Tibial artery (tissue), 4 donors: ENCODE measurements around the gene PIMREG.

ENCODE experiments used
- DNase-seq, 2 donors: peaks; one replicate each; pipeline ENCODE4 v3.0.0-alpha.2; 2019
- H3K27ac ChIP-seq, 2 donors: fragments of 200-600 bp; sonication (generic) in 1 of 2; 1 replicate in 1 of 2; 2 replicates in 1 of 2; pipeline ENCODE4 v1.5.1; 2018 to 2019; ENCODE audit warnings: mild to moderate bottlenecking in 1 of 2
- H3K27me3 ChIP-seq, 2 donors: fragments of 200-600 bp; sonication (generic) in 1 of 2; one replicate each; pipeline versions ENCODE4 v1.5.1 to v1.6.0; 2016 to 2019
- H3K36me3 ChIP-seq, 3 donors: fragments of 200-600 bp; sonication (generic) in 2 of 3; one replicate each; pipeline ENCODE4 v1.5.1; 2016 to 2019; ENCODE audit warnings: mild to moderate bottlenecking in 2 of 3
- H3K4me1 ChIP-seq, 4 donors: fragments of 200-600 bp; sonication (generic) in 2 of 4; 1 replicate in 3 of 4; 2 replicates in 1 of 4; pipeline ENCODE4 v1.5.1; 2016 to 2019
- H3K4me3 ChIP-seq, 2 donors: fragments of 200-600 bp; sonication (generic) in 1 of 2; 1 replicate in 1 of 2; 2 replicates in 1 of 2; pipeline ENCODE4 v1.5.1; 2018 to 2019; ENCODE audit warnings: mild to moderate bottlenecking in 2 of 2
- H3K9me3 ChIP-seq, 3 donors: fragments of 200-600 bp; sonication (generic) in 1 of 3; one replicate each; pipeline ENCODE4 v1.5.1; 2016 to 2019
- intact Hi-C: fragments of 100-400 bp; cut with DNase I; formaldehyde crosslinking; loops from one replicate; pipeline ENCODE4 v1.15.0; 2023; ENCODE audit warnings: low total_unique reads
- TF ChIP-seq, protein P1 (sequence below), 2 experiments: fragments of 200-600 bp in 1 of 2; fragments of 450-650 bp in 1 of 2; IDR thresholded peaks; one replicate each; pipeline ENCODE4 v1.5.1; 2017 to 2019; ENCODE audit warnings: antibody characterized with exemption in 2 of 2, mild to moderate bottlenecking in 1 of 2, moderate library complexity in 1 of 2

Gene PIMREG

DNA sequence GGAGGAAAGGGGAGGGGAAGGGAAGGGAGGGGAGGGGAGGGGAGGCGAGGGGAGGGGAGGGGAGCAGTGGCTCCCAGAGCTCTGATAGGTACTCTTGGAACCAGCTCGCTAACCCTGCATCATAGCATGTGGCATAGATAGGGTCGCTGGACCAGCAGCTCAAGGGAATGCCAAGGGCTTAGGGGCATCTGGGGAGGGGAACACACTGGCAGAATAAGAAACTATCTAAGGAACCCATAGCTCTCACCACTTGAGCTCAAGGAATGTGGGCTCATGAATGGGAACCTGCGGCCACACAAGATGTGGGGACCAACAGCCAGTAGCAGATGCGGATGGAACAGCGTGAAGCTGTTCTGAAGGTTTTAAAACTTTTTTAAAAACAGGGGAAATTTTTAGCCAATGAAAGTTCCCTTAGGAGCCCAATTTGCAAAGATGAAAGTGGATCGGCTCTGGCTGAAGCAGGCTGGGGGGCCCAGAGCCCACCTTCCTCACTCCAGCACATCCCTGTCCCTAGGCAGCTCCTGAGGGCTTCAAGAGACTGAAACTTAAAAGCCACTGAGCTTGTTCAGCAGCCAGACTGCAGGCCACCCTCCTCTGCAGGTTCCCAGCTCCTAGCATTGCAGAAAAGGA, 46.9 kb downstream of the PIMREG start:
- H3K9me3 ChIP-seq = no peaks in the 10 kb centered on the region
- peaks cover 0 to 8% of the 10 kb centered on the region in 2 donors for H3K27me3 ChIP-seq
- peaks cover 0 to 7% (median 0%) of the 10 kb centered on the region in 4 donors for H3K4me1 ChIP-seq
- H3K36me3 ChIP-seq = no peaks in the 10 kb centered on the region
- intact Hi-C loops = no loop called here
- TF ChIP-seq, protein P1, sequence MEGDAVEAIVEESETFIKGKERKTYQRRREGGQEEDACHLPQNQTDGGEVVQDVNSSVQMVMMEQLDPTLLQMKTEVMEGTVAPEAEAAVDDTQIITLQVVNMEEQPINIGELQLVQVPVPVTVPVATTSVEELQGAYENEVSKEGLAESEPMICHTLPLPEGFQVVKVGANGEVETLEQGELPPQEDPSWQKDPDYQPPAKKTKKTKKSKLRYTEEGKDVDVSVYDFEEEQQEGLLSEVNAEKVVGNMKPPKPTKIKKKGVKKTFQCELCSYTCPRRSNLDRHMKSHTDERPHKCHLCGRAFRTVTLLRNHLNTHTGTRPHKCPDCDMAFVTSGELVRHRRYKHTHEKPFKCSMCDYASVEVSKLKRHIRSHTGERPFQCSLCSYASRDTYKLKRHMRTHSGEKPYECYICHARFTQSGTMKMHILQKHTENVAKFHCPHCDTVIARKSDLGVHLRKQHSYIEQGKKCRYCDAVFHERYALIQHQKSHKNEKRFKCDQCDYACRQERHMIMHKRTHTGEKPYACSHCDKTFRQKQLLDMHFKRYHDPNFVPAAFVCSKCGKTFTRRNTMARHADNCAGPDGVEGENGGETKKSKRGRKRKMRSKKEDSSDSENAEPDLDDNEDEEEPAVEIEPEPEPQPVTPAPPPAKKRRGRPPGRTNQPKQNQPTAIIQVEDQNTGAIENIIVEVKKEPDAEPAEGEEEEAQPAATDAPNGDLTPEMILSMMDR (IDR thresholded peaks at IDR 0.05) = no peak
- DNase-seq = no peak
- H3K4me3 ChIP-seq = no peak overlapping the region
- no peak overlapping the region for H3K27ac ChIP-seq

GRCh38 chr17:6492892-6493674, 48.8 kb downstream of the PIMREG start:
- no peaks in the 10 kb centered on the region for H3K9me3 ChIP-seq
- TF ChIP-seq, protein P1 (IDR thresholded peaks at IDR 0.05) = no peak
- H3K4me1 ChIP-seq = peaks cover 0 to 8% (median 2%) of the 10 kb centered on the region in 4 donors
- H3K27ac ChIP-seq = no peak overlapping the region
- DNase-seq = peak in 1 of 2 donors; percentile 21
- H3K4me3 ChIP-seq = no peak overlapping the region
- intact Hi-C loops = no loop called here
- H3K36me3 ChIP-seq = no peaks in the 10 kb centered on the region
- peaks cover 0 to 12% of the 10 kb centered on the region in 2 donors for H3K27me3 ChIP-seq

DNA sequence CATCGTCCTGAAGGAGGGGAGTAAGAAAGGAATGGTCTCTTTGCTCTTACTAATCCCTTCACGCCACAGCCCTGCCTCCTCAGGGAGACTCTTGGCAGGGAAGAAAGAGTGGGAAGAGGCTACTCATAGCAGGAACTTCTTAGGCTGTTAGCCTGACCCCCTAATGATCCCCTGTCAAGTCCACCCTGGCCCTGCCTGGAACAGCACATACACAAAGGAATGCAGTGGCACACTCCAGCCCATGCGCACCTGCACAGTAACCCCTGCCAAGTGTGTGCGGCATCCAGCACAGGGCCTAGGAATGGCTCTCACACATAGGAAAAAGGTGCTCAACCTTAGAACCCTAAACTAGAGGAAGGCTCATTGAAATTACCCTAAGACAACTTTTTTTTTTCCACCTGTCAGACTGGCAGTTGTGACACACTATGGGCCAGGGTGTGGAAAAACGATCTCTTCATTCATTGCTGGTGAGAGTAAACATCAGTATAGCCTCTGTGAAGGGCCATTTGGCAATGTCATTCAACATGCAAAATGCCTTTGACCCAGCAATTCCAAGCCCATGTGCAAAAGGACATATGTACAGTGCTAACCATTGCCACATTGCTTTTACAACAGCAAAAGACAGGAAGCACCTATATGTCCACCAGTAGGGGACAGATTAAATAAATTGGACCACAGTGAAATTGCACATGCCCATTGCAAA, 50.1 kb downstream of the PIMREG start:
- TF ChIP-seq, protein P1 (IDR thresholded peaks at IDR 0.05) = no peak
- Histone ChIP-seq H3K9me3 (no peaks in the 10 kb centered on the region), H3K27me3 (peaks cover 0 to 8% of the 10 kb centered on the region in 2 donors), H3K4me1 (peaks cover 0 to 8% (median 2%) of the 10 kb centered on the region in 4 donors), H3K27ac (no peak overlapping the region), H3K36me3 (no peaks in the 10 kb centered on the region), H3K4me3 (no peak overlapping the region)
- DNase-seq = peak in 1 of 2 donors; percentile 28
- intact Hi-C loops = no loop called here

DNA sequence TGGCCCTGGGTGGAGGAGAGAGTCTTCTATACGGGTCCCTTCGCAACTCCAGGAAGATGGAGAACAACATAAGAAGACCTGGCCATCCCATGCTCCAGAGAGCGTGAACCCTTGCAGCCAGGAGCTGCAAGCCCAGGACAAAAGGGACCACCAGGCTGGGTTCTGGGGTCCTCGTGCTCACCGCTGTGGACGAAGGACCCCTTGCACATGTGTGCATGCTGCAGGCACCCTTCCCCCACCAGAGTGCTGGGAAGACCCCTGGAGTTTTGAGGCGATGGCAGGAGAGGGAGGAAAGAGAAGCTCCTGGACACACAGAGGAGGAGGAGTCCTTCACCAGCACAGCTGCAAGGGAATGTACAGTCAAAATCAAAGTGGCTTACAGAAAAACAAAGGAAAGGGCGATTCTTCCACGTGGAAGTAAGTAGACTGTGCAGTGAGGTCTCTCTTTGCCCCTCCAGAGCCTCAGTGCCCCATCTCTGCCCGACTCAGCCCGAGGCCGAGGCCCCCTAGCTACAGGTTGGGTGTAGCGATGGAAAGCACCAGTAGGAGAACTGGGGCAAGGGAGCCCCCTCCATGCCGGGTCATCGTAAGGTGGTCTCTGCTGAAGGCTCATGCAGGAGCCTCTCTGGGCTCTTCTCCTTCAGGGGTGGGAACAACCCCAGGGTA, 51.3 kb downstream of the PIMREG start:
- no peaks in the 10 kb centered on the region for H3K9me3 ChIP-seq
- H3K4me1 ChIP-seq = peaks cover 0 to 8% (median 2%) of the 10 kb centered on the region in 4 donors
- intact Hi-C loops = no loop called here

DNA sequence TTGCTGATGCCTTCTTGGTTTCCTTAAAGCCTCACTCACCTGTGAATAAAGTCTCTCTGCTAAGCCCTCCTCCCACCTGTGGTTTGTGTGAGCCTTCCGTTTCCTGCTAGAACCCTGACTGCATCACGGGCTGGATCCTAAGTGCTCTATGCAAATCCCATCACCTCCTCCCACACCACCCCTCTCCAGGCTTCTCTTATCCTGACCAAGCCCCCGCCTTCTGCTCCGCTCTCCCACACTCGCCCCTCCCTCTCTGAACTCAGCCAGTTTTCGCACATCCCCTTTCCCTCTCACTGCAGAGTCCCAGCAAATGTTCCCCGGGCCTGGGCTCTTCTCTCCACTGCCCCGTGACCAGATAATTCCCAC, 51.8 kb downstream of the PIMREG start:
- H3K4me1 ChIP-seq = peaks cover 0 to 8% (median 2%) of the 10 kb centered on the region in 4 donors
- no peaks in the 10 kb centered on the region for H3K9me3 ChIP-seq
- no peak overlapping the region for H3K27ac ChIP-seq
- peak in 1 of 2 donors; percentile 23 for DNase-seq
- TF ChIP-seq, protein P1 (IDR thresholded peaks at IDR 0.05) = no peak
- intact Hi-C loops = no loop called here
- H3K4me3 ChIP-seq = no peak overlapping the region
- no peaks in the 10 kb centered on the region for H3K36me3 ChIP-seq
- H3K27me3 ChIP-seq = peaks cover 0 to 4% of the 10 kb centered on the region in 2 donors

More for the DNA sequence above, 51.3 kb downstream of the PIMREG start:
- Histone ChIP-seq H3K27me3 (peaks cover 0 to 4% of the 10 kb centered on the region in 2 donors), H3K4me3 (no peak overlapping the region), H3K27ac (no peak overlapping the region), H3K36me3 (no peaks in the 10 kb centered on the region)
- TF ChIP-seq, protein P1 (IDR thresholded peaks at IDR 0.05) = no peak
- DNase-seq = peak in 1 of 2 donors; percentile 12
